IgD-negative memory B cell (primary cell): ENCODE data around the gene ZIC1. TPM values are rescaled to one million over a fixed set of nuclear protein-coding genes. Genes with fewer than 3 reads are reported as not detected.

Experiments used
- H3K27ac Mint-ChIP-seq, 3 donors: one replicate each; pipeline ENCODE4 v1.8.0; 2020 to 2022; ENCODE audit warnings: mild to moderate bottlenecking in 3 of 3, mixed read lengths in 3 of 3, moderate library complexity in 1 of 3
- H3K27me3 Mint-ChIP-seq: one replicate; pipeline ENCODE4 v1.8.0; 2021; ENCODE audit warnings: mixed read lengths
- H3K36me3 Mint-ChIP-seq: one replicate; pipeline ENCODE4 v1.8.0; 2020; ENCODE audit warnings: mild to moderate bottlenecking, mixed read lengths
- H3K4me1 Mint-ChIP-seq, 3 donors: one replicate each; pipeline ENCODE4 v1.8.0; 2020 to 2022; ENCODE audit warnings: mixed read lengths in 3 of 3, mild to moderate bottlenecking in 1 of 3
- H3K4me3 Mint-ChIP-seq, 4 donors: one replicate each; pipeline ENCODE4 v1.8.0; 2020 to 2022; ENCODE audit warnings: mild to moderate bottlenecking in 4 of 4, mixed read lengths in 4 of 4, moderate library complexity in 3 of 4
- H3K9me3 Mint-ChIP-seq, 3 donors: one replicate each; pipeline ENCODE4 v1.8.0; 2020 to 2021; ENCODE audit warnings: mixed read lengths in 3 of 3, mild to moderate bottlenecking in 1 of 3
- polyA plus RNA-seq: library from polyadenylated mRNA; unstranded; fragments of 300-500 nt; fragmentation: Illumina TruSeq; gene quantifications from one replicate; pipeline ENCODE4 v1.2.3, GENCODE V29; 2021

Gene ZIC1
- polyA plus RNA-seq, 1 donor from 2014 or later, result not detected

DNA sequence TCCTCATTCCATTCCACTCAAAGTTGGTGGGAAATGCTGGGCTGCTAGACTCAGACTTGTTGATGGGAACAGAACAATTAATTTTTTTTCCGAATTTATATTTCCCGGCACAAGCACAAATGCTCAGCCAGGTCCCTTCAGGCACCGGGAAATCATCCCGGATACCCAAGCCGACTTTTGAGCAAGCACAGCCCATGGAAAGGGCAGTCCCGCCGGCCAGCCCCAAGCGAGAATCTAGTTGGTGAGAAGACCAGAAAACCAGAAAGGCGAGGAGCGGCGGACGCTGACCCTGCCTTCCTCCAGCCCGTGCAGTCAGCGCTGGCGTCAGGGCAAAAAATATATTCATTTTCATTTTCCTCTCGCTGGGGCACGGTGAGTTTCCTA, 2.1 kb upstream of the ZIC1 start:
- peaks cover 0 to 2% (median 0%) of the 10 kb centered on the region in 3 donors for H3K4me1 Mint-ChIP-seq
- no peak overlapping the region for H3K4me3 Mint-ChIP-seq
- H3K36me3 Mint-ChIP-seq, result peaks cover 3% of the 10 kb centered on the region
- no peak overlapping the region for H3K27ac Mint-ChIP-seq
- peaks cover 6 to 11% (median 9%) of the 10 kb centered on the region in 3 donors for H3K9me3 Mint-ChIP-seq
- H3K27me3 Mint-ChIP-seq, result peaks cover 57% of the 10 kb centered on the region

DNA sequence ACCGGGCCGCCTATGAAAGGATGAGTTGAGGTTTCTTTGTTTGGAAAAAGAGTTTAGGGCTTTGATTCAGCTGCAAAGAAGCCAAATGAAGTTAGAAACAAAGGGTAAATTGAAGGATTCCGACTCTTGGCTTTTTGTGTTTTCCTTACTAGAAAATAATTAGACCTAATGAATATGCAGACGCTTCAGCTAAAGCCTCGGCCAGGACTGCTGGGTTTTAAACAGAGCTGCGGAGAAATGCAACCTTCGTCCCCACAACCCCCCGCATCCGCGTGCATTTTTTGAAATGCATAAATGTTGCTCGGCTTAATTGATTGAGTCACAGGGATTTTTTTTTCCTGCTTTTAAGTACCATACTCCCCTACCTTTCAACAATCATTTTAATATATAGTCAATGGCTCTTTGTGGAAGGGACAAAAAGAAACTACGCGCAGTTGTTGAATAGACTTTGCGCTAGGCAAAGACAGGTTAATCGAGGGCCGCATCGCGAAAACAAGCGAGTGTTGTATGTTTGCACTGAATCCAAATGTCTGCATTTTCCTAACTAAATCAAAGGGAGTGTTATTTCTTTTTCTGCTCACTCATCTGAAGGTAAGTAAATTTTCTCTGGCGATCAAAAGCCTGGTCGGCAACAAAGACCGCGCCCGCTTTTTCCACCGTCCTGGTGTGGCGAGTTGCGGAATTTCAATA, 1.5 kb upstream of the ZIC1 start:
- Mint-ChIP-seq H3K9me3 (peaks cover 6 to 9% (median 9%) of the 10 kb centered on the region in 3 donors), H3K4me1 (peaks cover 0 to 3% (median 0%) of the 10 kb centered on the region in 3 donors), H3K4me3 (no peak overlapping the region), H3K27me3 (peaks cover 59% of the 10 kb centered on the region), H3K27ac (peak overlapping the region in 1 of 3 donors; percentile 63), H3K36me3 (peaks cover 2% of the 10 kb centered on the region)

DNA sequence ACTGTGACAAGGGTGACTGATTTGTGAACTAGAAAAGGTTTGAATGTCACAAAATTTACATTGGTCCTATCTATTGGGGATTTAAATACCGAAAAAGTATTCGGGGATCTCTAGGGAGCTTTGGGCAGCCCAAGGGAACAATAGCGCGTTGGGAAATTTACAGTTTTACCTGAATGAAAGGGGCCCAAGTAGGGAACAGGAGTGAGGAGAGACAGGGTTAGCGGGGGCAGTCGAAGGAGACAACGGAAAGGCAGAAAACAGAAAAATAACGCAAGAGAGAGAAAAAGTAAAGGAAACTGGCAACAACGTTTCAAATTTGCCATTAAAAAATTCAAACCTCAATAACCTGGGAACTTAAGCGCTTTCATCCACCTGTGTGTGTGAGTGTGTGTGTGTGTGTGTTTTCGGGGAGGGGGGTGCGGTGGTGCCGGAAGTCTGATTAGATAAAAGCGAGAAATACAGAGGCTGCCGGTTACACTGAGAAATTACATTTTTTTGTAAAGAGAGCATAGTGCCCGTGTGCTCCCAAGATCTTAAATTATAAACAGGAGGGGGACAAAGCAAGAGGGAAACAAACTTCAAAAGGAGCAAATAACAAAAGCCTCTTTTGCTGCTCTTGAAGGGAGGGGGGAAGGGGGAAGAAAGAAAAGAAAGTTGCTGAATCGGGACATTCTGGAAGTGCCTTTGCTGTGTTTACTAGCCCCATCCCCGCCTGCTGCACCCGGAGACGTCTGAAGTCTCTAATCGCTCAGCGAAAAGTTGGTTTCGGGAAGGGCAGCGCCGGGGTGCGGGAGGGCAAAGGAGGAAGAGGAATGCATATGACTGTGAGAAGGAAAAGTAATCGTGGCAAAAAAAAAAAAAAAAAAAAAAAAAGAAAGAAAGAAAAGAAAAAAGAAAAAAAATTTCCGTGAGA, 721 bp upstream of the ZIC1 start:
- Mint-ChIP-seq H3K4me3 (peak overlapping the region in 2 of 4 donors; percentile 2 to 76), H3K36me3 (peaks cover 2% of the 10 kb centered on the region), H3K4me1 (peaks cover 0 to 6% (median 4%) of the 10 kb centered on the region in 3 donors), H3K27ac (peak overlapping the region in 2 of 3 donors; percentile 43 to 63), H3K27me3 (peaks cover 62% of the 10 kb centered on the region), H3K9me3 (peaks cover 5 to 11% (median 9%) of the 10 kb centered on the region in 3 donors)

DNA sequence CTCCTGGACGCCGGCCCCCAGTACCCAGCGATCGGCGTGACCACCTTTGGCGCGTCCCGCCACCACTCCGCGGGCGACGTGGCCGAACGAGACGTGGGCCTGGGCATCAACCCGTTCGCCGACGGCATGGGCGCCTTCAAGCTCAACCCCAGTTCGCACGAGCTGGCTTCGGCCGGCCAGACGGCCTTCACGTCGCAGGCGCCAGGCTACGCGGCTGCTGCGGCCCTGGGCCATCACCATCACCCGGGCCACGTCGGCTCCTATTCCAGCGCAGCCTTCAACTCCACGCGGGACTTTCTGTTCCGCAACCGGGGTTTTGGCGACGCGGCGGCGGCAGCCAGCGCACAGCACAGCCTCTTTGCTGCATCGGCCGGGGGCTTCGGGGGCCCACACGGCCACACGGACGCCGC, 956 bp downstream of the ZIC1 start:
- no peaks in the 10 kb centered on the region for H3K36me3 Mint-ChIP-seq
- H3K4me1 Mint-ChIP-seq, result peaks cover 0 to 8% (median 7%) of the 10 kb centered on the region in 3 donors
- peaks cover 5 to 13% (median 9%) of the 10 kb centered on the region in 3 donors for H3K9me3 Mint-ChIP-seq
- H3K27ac Mint-ChIP-seq, result no peak overlapping the region
- H3K27me3 Mint-ChIP-seq, result peaks cover 64% of the 10 kb centered on the region
- no peak overlapping the region for H3K4me3 Mint-ChIP-seq

DNA sequence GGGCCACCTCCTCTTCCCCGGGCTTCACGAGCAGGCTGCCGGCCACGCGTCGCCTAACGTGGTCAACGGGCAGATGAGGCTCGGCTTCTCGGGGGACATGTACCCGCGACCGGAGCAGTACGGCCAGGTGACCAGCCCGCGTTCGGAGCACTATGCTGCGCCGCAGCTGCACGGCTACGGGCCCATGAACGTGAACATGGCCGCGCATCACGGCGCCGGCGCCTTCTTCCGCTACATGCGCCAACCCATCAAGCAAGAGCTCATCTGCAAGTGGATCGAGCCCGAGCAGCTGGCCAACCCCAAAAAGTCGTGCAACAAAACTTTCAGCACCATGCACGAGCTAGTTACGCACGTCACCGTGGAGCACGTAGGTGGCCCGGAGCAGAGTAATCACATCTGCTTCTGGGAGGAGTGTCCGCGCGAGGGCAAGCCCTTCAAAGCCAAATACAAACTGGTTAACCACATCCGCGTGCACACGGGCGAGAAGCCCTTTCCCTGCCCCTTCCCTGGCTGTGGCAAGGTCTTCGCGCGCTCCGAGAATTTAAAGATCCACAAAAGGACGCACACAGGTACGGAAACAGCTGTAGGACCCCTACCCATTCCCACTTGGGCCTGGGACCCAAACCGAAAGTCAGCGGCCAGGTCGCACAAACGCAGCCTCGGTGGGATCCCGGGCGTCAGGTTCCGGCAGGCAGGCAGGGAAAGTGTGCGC, 1.5 kb downstream of the ZIC1 start:
- H3K27me3 Mint-ChIP-seq, result peaks cover 62% of the 10 kb centered on the region
- no peak overlapping the region for H3K4me3 Mint-ChIP-seq
- peaks cover 5 to 13% (median 9%) of the 10 kb centered on the region in 3 donors for H3K9me3 Mint-ChIP-seq
- H3K4me1 Mint-ChIP-seq, result peaks cover 0 to 8% (median 7%) of the 10 kb centered on the region in 3 donors
- H3K36me3 Mint-ChIP-seq, result no peaks in the 10 kb centered on the region
- H3K27ac Mint-ChIP-seq, result peak overlapping the region in 1 of 3 donors; percentile 88

DNA sequence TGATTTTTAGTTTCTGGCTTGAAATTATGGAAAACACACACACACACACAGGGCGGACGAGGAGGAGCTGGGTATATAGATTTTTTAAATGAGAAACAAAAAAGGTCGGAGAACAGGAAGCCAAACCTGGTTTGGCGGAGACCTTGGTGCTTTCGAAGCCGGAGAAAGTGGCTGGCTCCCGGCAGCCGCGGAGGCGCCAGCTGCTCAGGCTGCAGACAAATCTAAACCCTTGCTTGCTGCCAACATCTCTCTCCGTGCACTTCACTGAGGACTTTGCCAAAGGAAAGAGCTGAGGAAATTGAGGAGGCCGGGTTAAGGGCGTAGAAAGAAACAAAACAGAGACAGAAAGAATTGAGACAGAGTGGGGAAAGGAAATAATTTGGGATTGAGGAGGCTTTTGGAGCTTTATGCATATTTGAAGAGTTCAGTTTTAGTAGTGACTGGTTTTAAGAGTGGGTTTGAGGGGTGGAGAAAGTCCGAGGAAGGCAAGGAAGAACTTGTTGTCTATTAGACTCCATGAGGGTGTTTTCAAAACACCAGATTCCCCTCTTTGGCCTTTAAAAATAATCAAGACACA, 2.2 kb downstream of the ZIC1 start:
- Mint-ChIP-seq H3K9me3 (peaks cover 5 to 13% (median 9%) of the 10 kb centered on the region in 3 donors), H3K27ac (peak overlapping the region in 2 of 3 donors; percentile 71 to 88), H3K36me3 (no peaks in the 10 kb centered on the region), H3K27me3 (peaks cover 62% of the 10 kb centered on the region), H3K4me3 (peak overlapping the region in 3 of 4 donors; percentile 6 to 75 (median 71)), H3K4me1 (peaks cover 0 to 8% (median 7%) of the 10 kb centered on the region in 3 donors)

DNA sequence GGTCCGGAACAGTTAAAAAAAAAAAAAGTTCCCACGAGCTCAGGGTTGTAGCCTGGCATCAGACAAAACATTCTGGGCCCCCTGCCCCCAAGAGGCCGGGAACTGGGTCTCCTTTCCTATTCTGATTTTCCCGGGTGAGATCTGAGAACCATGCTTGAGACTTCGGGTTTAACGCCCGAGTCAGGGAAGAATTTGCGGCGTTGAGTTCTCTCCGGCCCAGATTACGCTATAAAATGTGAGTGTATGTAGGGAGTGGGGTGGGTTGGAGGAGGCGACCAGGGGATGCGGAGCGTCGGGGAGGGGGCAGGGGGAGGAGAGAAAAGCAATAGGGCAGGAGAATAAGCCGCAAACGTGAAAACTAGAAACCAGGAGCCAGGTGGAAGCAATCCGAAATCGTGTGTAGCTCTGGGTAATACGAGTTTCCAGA, 2.7 kb downstream of the ZIC1 start:
- peaks cover 5 to 13% (median 9%) of the 10 kb centered on the region in 3 donors for H3K9me3 Mint-ChIP-seq
- H3K27ac Mint-ChIP-seq, result peak overlapping the region in 1 of 3 donors; percentile 71
- no peaks in the 10 kb centered on the region for H3K36me3 Mint-ChIP-seq
- peaks cover 57% of the 10 kb centered on the region for H3K27me3 Mint-ChIP-seq
- H3K4me3 Mint-ChIP-seq, result peak overlapping the region in 3 of 4 donors; percentile 6 to 75 (median 71)
- peaks cover 0 to 8% (median 7%) of the 10 kb centered on the region in 3 donors for H3K4me1 Mint-ChIP-seq

DNA sequence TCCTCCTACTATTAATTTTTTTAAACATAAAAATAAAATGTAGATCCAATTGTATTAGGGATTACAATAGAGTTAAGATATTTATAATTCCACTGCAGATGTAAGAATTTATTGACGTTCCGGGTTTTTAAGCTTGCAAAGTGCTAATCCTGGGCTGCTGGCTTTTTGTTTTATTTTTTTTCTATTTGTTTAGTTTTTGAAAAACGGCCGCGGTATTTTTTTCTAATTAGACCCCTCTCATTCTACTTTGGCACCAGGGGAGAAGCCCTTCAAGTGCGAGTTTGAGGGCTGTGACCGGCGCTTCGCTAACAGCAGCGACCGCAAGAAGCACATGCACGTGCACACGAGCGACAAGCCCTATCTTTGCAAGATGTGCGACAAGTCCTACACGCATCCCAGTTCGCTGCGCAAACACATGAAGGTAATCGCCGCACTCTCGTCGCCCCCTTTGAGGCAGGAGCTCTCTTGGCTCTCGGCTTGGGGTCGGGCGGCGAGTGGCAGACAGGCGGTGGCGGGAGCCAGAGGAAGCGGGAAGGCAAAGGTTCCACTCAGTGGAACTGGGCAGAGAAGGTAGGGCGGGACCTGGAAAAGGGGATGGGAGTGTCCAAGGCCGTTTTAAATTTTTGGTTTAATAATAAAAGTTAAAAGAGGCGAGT, 3.2 kb downstream of the ZIC1 start:
- Mint-ChIP-seq H3K27ac (peak overlapping the region in 1 of 3 donors; percentile 83), H3K36me3 (no peaks in the 10 kb centered on the region), H3K4me3 (no peak overlapping the region), H3K4me1 (peaks cover 0 to 8% (median 7%) of the 10 kb centered on the region in 3 donors), H3K27me3 (peaks cover 53% of the 10 kb centered on the region), H3K9me3 (peaks cover 5 to 13% (median 9%) of the 10 kb centered on the region in 3 donors)

DNA sequence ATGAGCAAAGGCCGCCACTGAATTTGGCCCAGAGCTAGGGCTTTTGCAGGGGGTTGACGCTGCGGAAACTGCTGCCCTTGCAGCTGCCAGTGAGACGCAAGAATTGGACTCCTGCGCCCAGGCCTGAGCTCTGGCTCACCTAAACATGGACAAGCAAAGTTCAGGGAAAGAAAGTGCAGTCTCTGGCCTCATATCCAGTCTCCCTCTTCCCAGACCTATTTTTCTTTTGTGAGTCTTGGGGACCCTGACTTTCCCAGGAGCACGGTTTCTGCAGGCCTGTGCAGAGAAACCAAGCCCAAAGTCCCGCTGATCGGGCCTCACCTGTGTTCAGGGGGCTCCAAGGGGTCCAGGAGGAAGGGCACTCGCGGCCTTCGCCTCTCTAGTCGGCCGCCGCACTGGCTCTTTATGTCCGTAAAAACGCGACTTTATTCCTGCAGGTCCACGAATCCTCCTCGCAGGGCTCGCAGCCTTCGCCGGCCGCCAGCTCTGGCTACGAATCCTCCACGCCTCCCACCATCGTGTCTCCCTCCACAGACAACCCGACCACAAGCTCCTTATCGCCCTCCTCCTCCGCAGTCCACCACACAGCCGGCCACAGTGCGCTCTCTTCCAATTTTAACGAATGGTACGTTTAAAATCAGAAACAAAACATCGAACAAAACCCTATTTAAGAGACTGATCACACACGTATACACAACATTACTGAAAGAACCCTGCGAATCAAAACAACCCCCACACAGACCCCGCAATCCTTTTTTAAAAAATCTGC, 3.9 kb downstream of the ZIC1 start:
- peaks cover 0 to 8% (median 7%) of the 10 kb centered on the region in 3 donors for H3K4me1 Mint-ChIP-seq
- peak overlapping the region in 2 of 3 donors; percentile 83 to 86 for H3K27ac Mint-ChIP-seq
- H3K36me3 Mint-ChIP-seq, result no peaks in the 10 kb centered on the region
- peak overlapping the region in 3 of 4 donors; percentile 35 to 86 (median 64) for H3K4me3 Mint-ChIP-seq
- H3K9me3 Mint-ChIP-seq, result peaks cover 7 to 9% (median 8%) of the 10 kb centered on the region in 3 donors
- H3K27me3 Mint-ChIP-seq, result peaks cover 52% of the 10 kb centered on the region

DNA sequence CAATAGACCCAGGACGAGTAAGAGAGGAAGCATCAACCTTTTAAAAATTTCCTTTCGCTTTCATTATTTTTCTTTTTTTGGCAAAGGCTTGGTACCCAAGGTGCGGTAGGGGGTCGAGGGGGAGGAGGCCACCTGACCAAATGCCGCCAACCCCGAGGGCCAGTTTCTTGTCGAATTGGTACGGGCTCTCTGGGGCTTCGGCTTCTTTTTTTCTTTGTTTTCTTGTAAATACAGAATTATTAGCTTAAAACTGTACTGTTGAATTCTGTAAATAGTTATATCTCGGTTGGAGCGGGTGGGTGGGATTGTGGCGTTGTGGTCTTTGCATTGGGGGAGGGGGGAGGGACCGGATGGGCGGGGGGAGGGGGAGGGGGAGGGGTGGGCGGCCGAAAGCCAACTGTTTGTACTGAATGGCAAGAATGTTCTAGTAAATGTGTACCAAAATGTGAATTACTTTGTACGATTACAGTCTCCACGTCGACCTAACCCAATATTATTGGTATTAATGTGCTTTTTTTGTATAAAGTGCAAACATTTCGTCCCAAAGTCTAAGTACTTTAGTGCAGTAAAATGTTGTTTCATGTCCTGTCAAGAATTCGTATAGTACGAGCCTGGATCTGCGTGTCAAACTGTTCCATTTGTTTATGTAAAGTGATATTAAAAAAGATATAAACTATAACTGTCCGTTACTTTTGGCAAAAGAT, 4.7 kb downstream of the ZIC1 start:
- Mint-ChIP-seq H3K27ac (peak overlapping the region in 2 of 3 donors; percentile 83 to 86), H3K9me3 (peaks cover 6 to 7% (median 6%) of the 10 kb centered on the region in 3 donors), H3K27me3 (peaks cover 52% of the 10 kb centered on the region), H3K4me1 (peaks cover 0 to 8% (median 7%) of the 10 kb centered on the region in 3 donors), H3K36me3 (no peaks in the 10 kb centered on the region), H3K4me3 (peak overlapping the region in 3 of 4 donors; percentile 35 to 86 (median 64))

DNA sequence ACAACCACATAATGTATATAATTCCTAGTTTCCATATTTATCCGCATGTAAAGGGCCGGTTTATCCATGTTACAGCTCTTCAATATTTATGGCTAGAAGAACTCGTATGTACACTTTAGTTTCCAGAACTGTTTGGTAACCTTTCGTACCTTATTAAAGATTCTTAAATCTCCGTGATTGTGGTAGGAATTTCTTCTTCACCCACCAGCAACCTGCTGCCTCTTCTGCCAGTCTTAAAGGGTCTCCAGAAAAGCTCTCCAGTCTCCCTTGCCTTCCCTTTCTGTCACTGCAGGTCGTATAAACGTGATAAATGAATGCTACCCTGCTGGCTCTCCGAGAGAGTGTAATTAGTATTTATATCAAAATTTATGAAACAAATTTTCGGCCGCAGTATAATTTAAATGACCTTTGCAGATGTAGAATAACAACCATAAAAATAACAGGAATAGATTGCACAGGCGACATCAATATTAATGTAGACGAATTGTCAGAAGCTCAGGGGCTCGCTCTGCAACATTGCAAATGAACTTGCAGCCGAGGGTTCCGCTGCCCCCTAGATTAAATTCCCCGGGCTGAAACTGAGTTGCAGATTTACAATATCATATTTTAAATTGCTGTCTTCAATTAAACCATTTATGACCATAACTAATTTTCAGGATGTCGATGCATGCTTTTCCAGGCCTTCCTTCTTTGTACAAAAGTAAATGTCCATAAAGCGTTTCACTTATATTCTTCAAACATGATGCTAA, 5.4 kb downstream of the ZIC1 start:
- Mint-ChIP-seq H3K9me3 (peaks cover 6 to 7% (median 6%) of the 10 kb centered on the region in 3 donors), H3K36me3 (no peaks in the 10 kb centered on the region), H3K27me3 (peaks cover 55% of the 10 kb centered on the region), H3K27ac (no peak overlapping the region), H3K4me1 (peaks cover 0 to 8% (median 7%) of the 10 kb centered on the region in 3 donors), H3K4me3 (no peak overlapping the region)

DNA sequence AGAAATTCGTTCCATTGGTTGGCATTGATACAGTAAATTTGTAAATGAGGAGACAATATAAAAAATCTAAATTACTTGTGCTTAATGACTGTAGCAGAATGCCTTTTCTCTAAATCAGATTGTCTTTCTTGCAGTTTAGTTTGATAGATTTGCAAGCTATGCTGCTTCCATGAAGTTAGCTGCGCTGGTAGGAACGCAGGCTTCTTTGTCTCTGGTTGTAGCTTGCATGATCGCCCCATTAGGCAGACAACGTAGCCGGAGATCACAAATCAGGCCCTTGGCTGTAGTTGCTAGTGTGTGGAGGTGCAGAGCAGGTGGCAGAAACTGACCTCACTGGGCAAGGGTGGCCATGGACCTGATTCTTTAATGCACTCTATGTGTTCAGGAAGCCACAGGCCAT, 6.1 kb downstream of the ZIC1 start:
- H3K36me3 Mint-ChIP-seq, result no peaks in the 10 kb centered on the region
- no peak overlapping the region for H3K27ac Mint-ChIP-seq
- H3K27me3 Mint-ChIP-seq, result peaks cover 63% of the 10 kb centered on the region
- no peak overlapping the region for H3K4me3 Mint-ChIP-seq
- H3K9me3 Mint-ChIP-seq, result peaks cover 6 to 8% (median 7%) of the 10 kb centered on the region in 3 donors
- H3K4me1 Mint-ChIP-seq, result peaks cover 0 to 9% (median 7%) of the 10 kb centered on the region in 3 donors
